ENCODE data around the gene ZNF469. TPM values are rescaled to one million over a fixed set of nuclear protein-coding genes. Genes with fewer than 3 reads are reported as not detected.
A peak's percentile ranks its signal among the peaks of the same experiment; 100 is the strongest.

ZNF469 gene
- total and polyA plus RNA-seq, 9 of the 15 experiments (the other 6 are each of a cell fraction or from before 2014, with no cell fraction given), result 0.01 to 0.04 TPM; not detected in 7

DNA sequence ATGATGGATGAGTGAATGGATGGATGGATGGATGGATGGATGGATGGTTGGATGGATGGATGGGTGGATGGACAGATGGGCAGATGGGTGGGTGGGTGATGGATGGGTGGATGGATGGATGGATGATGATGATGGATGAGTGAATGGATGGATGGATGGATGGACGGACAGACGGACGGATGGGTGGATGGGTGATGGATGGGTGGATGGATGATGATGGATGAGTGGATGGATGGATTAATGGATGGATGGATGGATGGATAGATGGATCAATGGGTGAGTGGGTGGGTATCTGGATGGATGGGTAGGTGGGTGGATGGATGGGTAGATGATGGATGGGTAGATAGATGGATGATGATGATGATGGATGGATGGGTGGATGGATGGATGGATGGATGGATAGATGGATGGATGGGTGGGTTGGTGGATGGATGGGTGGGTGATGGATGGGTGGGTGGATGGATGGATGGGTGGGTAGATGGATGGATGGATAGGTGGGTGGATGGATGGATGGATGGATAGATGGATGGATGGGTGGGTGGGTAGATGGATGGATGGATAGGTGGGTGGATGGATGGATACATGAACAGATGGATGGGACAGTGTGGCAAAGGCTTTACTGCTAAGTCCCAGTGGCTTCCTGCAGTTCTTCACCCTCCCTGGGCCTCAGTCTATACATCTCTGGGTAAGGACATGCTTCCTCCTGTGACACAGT, 40.1 kb downstream of the ZNF469 start (continued):
- no peak for TF ChIP-seq JUND (IDR thresholded peaks at IDR 0.05; ENCODE audit: borderline replicate concordance, low read depth, low read length)
- TF ChIP-seq JUND (tag; IDR thresholded peaks at IDR 0.05; ENCODE audit: borderline replicate concordance, low read depth, low read length), result no peak

DNA sequence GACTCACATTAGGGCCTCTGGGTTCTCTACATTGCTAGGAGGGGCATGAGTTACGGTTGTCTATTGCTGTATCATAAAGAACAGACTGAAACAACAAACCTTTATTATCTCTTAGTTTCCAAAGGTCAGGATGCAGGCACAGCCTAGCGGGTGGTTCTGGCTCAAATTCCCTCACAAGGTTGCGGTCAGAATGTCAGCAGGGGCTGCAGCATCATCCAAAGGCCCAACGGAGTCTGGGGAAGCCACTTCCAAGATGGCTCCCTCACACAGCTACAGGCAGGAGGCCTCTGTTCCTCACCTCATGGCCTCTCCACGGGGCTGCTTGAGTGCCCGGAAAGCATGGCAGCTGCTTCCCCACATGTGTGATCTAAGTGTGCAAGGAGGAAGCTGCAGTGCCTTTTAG, 40.7 kb downstream of the ZNF469 start:
- no peak overlapping the region for H3K4me3 ChIP-seq
- peaks cover 12% of the 10 kb centered on the region; the same call in 1 of the 2 replicates for H4K20me1 ChIP-seq (replicated peaks; ENCODE audit: control insufficient read depth, insufficient read depth, low read length)
- BruUV-seq (replicated peaks), result no TSS peak
- no peak overlapping the region for H3K4me2 ChIP-seq (ENCODE audit: insufficient read depth, low read length)
- no peak overlapping the region for H3K27ac ChIP-seq (ENCODE audit: extremely low read depth, low read depth, low read length)
- peaks cover 0 to 34% of the 10 kb centered on the region in 2 experiments; a peak in 3 of 5 replicates for H3K4me1 ChIP-seq (replicated peaks in 1 of 2; ENCODE audit: control insufficient read depth in 2 of 2, insufficient read depth in 2 of 2, low read length in 2 of 2)
- in situ Hi-C loops (cut with MboI) (no loop called here), intact Hi-C loops (cut with micrococcal nuclease) (no loop called here)
- no peak overlapping the region for H3K9ac ChIP-seq (ENCODE audit: insufficient read depth in 1 of 2, low read depth in 2 of 2, low read length in 2 of 2)
- H3K9me1 ChIP-seq (ENCODE audit: control insufficient read depth, insufficient read depth, low read length), result no peaks in the 10 kb centered on the region
- ATAC-seq (peak; percentile 28), DNase-seq (ENCODE audit: extremely low read depth in 1 of 4, low spot score in 3 of 4) (peak in 2 of 4 experiments; percentile 28 to 48), FAIRE-seq (peak; percentile 54)
- ChIA-PET CTCF (ENCODE audit: low intra/inter-chr PET ratio) (no interaction called here), POLR2A (interaction anchor here (0.6 to 1.4 kb wide), 2 partner anchors 570 to 654 kb away, joined by 3 to 4 read pairs; no protein-coding TSS in a partner anchor)
- no peaks in the 10 kb centered on the region for H3K79me2 ChIP-seq (ENCODE audit: control insufficient read depth, insufficient read depth, low read length)
- H2AFZ ChIP-seq (ENCODE audit: low read depth, low read length), result no peak overlapping the region; the same call in 1 of the 2 replicates
- peaks cover 6 to 53% of the 10 kb centered on the region in 2 experiments; a peak in 3 of 5 replicates for H3K27me3 ChIP-seq (ENCODE audit: control insufficient read depth in 2 of 2, insufficient read depth in 2 of 2, low read length in 2 of 2)
- no peaks in the 10 kb centered on the region for H3K36me3 ChIP-seq (ENCODE audit: control insufficient read depth, insufficient read depth, low read length)
- H3K9me3 ChIP-seq (replicated peaks; ENCODE audit: control insufficient read depth, insufficient read depth, low read depth, low read length), result no peaks in the 10 kb centered on the region
- WGBS (ENCODE audit: insufficient coverage, low coverage, missing lambda C conversion rate), result 0% methylated on average over 6 of the region's 6 CpGs
- TF ChIP-seq CBFA2T3 (IDR thresholded peaks at IDR 0.05) (peak; percentile 80), TCF3 (CRISPR knock-in tag; IDR thresholded peaks at IDR 0.05) (peak; percentile 85), FOXA3 (CRISPR knock-in tag; conservative IDR thresholded peaks at IDR 0.05 in 1 of 2, IDR thresholded peaks at IDR 0.05 in 1 of 2) (peak in 1 of 2 experiments; percentile 83; a peak in 2 of 4 replicates), ARID1B (IDR thresholded peaks at IDR 0.05) (peak; percentile 16; the same call in 1 of the 2 replicates), RB1 (IDR thresholded peaks at IDR 0.05; ENCODE audit: low read depth) (no peak), TEAD4 (IDR thresholded peaks at IDR 0.05; ENCODE audit: low read length) (peak; percentile 45), TEAD4 (CRISPR knock-in tag; IDR thresholded peaks at IDR 0.05; ENCODE audit: borderline replicate concordance) (no peak), TEAD2 (tag; IDR thresholded peaks at IDR 0.05) (no peak), KDM1A (IDR thresholded peaks at IDR 0.05) (peak; percentile 37 to 43; a peak in 1 of 4 replicates), TEAD1 (CRISPR knock-in tag; IDR thresholded peaks at IDR 0.05) (0 out of 4 replicates have a peak, but pooled peaks of 1 of the 2 experiments have one; percentile 60), RFX5 (IDR thresholded peaks at IDR 0.05; ENCODE audit: low read depth, low read length) (no peak), TAL1 (IDR thresholded peaks at IDR 0.05) (peak; percentile 32; the same call in 1 of the 2 replicates)
- TF ChIP-seq, protein P1, sequence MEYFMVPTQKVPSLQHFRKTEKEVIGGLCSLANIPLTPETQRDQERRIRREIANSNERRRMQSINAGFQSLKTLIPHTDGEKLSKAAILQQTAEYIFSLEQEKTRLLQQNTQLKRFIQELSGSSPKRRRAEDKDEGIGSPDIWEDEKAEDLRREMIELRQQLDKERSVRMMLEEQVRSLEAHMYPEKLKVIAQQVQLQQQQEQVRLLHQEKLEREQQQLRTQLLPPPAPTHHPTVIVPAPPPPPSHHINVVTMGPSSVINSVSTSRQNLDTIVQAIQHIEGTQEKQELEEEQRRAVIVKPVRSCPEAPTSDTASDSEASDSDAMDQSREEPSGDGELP (CRISPR knock-in tag; IDR thresholded peaks at IDR 0.05; ENCODE audit: borderline replicate concordance), result peak; percentile 34; the same call in 1 of the 2 replicates
- TF ChIP-seq, protein P2, sequence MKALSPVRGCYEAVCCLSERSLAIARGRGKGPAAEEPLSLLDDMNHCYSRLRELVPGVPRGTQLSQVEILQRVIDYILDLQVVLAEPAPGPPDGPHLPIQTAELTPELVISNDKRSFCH (CRISPR knock-in tag; IDR thresholded peaks at IDR 0.05), result no peak
- TF ChIP-seq, protein P2 (tag; IDR thresholded peaks at IDR 0.05), result peak; percentile 98
- TF ChIP-seq, protein P3, sequence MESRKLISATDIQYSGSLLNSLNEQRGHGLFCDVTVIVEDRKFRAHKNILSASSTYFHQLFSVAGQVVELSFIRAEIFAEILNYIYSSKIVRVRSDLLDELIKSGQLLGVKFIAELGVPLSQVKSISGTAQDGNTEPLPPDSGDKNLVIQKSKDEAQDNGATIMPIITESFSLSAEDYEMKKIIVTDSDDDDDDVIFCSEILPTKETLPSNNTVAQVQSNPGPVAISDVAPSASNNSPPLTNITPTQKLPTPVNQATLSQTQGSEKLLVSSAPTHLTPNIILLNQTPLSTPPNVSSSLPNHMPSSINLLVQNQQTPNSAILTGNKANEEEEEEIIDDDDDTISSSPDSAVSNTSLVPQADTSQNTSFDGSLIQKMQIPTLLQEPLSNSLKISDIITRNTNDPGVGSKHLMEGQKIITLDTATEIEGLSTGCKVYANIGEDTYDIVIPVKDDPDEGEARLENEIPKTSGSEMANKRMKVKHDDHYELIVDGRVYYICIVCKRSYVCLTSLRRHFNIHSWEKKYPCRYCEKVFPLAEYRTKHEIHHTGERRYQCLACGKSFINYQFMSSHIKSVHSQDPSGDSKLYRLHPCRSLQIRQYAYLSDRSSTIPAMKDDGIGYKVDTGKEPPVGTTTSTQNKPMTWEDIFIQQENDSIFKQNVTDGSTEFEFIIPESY (CRISPR knock-in tag; IDR thresholded peaks at IDR 0.05), result peak; percentile 76; the same call in 1 of the 2 replicates

Measured in K562 (cell line).